Trophoblast cell (in vitro differentiated cells and primary cell): ENCODE measurements around the gene HEPHL1. TPM values are rescaled to one million over a fixed set of nuclear protein-coding genes. Genes with fewer than 3 reads are reported as not detected.
A peak's percentile ranks its signal among the peaks of the same experiment; 100 is the strongest.
"Not testable (repeated sequence)": the region's sequence is repeated elsewhere in the genome, so short reads cannot be mapped to it uniquely, and the experiment has no call there.

Experiments
- DNase-seq, 2 donors: peaks; one replicate each; pipeline ENCODE4 v3.0.0-alpha.2; 2016
- H2AFZ ChIP-seq: 2 replicates; pipeline ENCODE4 v1.6.1; 2013; ENCODE audit warnings: low read length, moderate library complexity, mild to moderate bottlenecking; ENCODE audit not compliant: insufficient read depth, poor library complexity
- H2AK5ac ChIP-seq: 2 replicates; pipeline ENCODE4 v1.6.1; 2013; ENCODE audit warnings: mild to moderate bottlenecking, low read length
- H2BK120ac ChIP-seq: 2 replicates; pipeline ENCODE4 v1.6.1; 2013; ENCODE audit warnings: low read length, mild to moderate bottlenecking, moderate library complexity; ENCODE audit not compliant: insufficient read depth, poor library complexity
- H2BK12ac ChIP-seq: 2 replicates; pipeline ENCODE4 v1.6.1; 2013; ENCODE audit warnings: mild to moderate bottlenecking, low read length, moderate library complexity
- H2BK5ac ChIP-seq: 2 replicates; pipeline ENCODE4 v1.6.1; 2013; ENCODE audit warnings: low read length, low read depth, moderate library complexity, mild to moderate bottlenecking; ENCODE audit not compliant: poor library complexity
- H3K14ac ChIP-seq: 2 replicates; pipeline ENCODE4 v1.6.1; 2013; ENCODE audit warnings: mild to moderate bottlenecking, low read length
- H3K18ac ChIP-seq: 2 replicates; pipeline ENCODE4 v1.6.1; 2013; ENCODE audit warnings: mild to moderate bottlenecking, low read length
- H3K23ac ChIP-seq: 2 replicates; pipeline ENCODE4 v1.6.1; 2013; ENCODE audit warnings: low read length
- H3K27ac ChIP-seq: 2 replicates; pipeline ENCODE4 v1.5.1; 2013; ENCODE audit warnings: low read depth, mild to moderate bottlenecking, inconsistent platforms, low read length, moderate library complexity
- H3K27me3 ChIP-seq: 2 replicates; pipeline ENCODE4 v1.6.1; 2013; ENCODE audit warnings: inconsistent platforms, mild to moderate bottlenecking, low read length, moderate library complexity; ENCODE audit not compliant: insufficient read depth
- H3K36me3 ChIP-seq, 2 experiments: 1 replicate in 1 of 2; 2 replicates in 1 of 2; pipeline ENCODE4 v1.6.1; 2013; ENCODE audit warnings: low read length in 2 of 2, mild to moderate bottlenecking in 2 of 2, moderate library complexity in 1 of 2; ENCODE audit not compliant: insufficient read depth in 2 of 2, control insufficient read depth in 1 of 2
- H3K4ac ChIP-seq: 2 replicates; pipeline ENCODE4 v1.6.1; 2013; ENCODE audit warnings: low read depth, mild to moderate bottlenecking, low read length, moderate library complexity
- H3K4me1 ChIP-seq, 2 experiments: 1 replicate in 1 of 2; 2 replicates in 1 of 2; pipeline ENCODE4 v1.6.1; 2013; ENCODE audit warnings: low read length in 2 of 2, mild to moderate bottlenecking in 2 of 2, moderate library complexity in 1 of 2; ENCODE audit not compliant: insufficient read depth in 2 of 2, control insufficient read depth in 1 of 2
- H3K4me2 ChIP-seq: 2 replicates; pipeline ENCODE4 v1.6.1; 2013; ENCODE audit warnings: inconsistent platforms, mild to moderate bottlenecking, low read length, moderate library complexity
- H3K4me3 ChIP-seq: 2 replicates; pipeline ENCODE4 v1.5.1; 2013; ENCODE audit warnings: mild to moderate bottlenecking, low read depth, low read length, inconsistent platforms
- H3K79me1 ChIP-seq: one replicate; pipeline ENCODE4 v1.6.1; 2013; ENCODE audit warnings: low read length
- H3K79me2 ChIP-seq: 2 replicates; pipeline ENCODE4 v1.6.1; 2013; ENCODE audit warnings: low read length, mild to moderate bottlenecking; ENCODE audit not compliant: control insufficient read depth, insufficient read depth, poor library complexity
- H3K9ac ChIP-seq: 2 replicates; pipeline ENCODE4 v1.6.1; 2013; ENCODE audit warnings: mild to moderate bottlenecking, low read length
- H3K9me3 ChIP-seq: 2 replicates; pipeline ENCODE4 v1.6.1; 2013; ENCODE audit warnings: low read depth, mild to moderate bottlenecking, control low read depth, inconsistent platforms, low read length; ENCODE audit not compliant: insufficient read depth
- H4K12ac ChIP-seq: 2 replicates; pipeline ENCODE4 v1.6.1; 2013; ENCODE audit warnings: low read depth, mild to moderate bottlenecking, low read length, moderate library complexity
- H4K8ac ChIP-seq: 2 replicates; pipeline ENCODE4 v1.6.1; 2013; ENCODE audit warnings: low read depth, mild to moderate bottlenecking, low read length, moderate library complexity
- H4K91ac ChIP-seq: one replicate; pipeline ENCODE4 v1.6.1; 2013; ENCODE audit warnings: low read depth, mild to moderate bottlenecking, low read length, moderate library complexity
- WGBS: extraction: QIAGEN DNeasy Blood & Tissue Kit; methylation state at CpG from one replicate; pipeline ENCODE4 v1.1.7; 2013; ENCODE audit warnings: missing lambda C conversion rate; ENCODE audit not compliant: insufficient read length, insufficient coverage; ENCODE audit errors: extremely low coverage; 5-methylcytosine and 5-hydroxymethylcytosine counted together
- polyA plus RNA-seq: library from polyadenylated mRNA; stranded (reverse); fragments of 200-250 nt; gene quantifications from 2 replicates; pipeline ENCODE4 v1.2.3, GENCODE V29; 2013

Gene HEPHL1, protein sequence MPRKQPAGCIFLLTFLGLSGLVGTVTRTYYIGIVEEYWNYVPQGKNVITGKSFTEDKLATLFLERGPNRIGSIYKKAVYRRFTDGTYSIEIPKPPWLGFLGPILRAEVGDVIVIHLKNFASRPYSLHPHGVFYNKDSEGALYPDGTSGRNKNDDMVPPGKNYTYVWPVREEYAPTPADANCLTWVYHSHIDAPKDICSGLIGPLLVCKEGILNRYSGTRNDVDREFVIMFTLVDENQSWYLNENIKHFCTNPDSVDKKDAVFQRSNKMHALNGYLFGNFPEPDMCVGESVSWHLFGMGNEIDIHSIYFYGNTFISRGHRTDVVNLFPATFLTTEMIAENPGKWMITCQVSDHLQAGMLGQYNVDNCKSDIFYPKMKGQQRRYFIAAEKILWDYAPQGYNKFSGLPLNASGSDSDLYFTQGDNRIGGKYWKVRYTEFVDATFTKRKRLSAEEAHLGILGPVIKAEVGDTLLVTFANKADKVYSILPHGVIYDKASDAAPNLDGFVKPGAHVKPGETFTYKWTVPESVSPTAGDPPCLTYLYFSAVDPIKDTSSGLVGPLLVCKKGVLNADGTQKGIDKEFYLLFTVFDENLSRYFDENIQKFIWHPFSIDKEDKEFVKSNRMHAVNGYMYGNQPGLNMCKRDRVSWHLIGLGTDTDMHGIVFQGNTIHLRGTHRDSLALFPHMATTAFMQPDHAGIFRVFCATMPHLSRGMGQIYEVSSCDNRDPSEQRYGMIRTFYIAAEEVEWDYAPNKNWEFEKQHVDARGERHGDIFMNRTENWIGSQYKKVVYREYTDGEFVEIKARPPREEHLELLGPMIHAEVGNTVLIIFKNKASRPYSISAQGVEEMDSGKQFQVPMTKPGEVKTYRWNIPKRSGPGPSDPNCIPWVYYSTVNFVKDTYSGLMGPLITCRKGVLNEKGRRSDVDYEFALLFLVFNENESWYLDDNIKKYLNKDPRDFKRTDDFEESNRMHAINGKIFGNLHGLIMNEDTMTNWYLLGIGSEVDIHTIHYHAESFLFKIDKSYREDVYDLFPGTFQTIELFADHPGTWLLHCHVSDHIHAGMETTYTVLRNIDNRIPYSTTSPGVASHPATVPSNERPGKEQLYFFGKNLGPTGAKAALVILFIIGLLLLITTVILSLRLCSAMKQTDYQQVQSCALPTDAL
- polyA plus RNA-seq = 0.01 TPM in 2 replicates

GRCh38 chr11:94020777-94021481, at the start of gene HEPHL1:
TSS of gene HEPHL1 (plus strand) at chr11:94021354. CDS start at chr11:94021369, 15 bp downstream.
- DNase-seq = peak; percentile 30 to 78
- H3K23ac ChIP-seq = peak within 1 kb of the TSS; percentile 87
- H3K27ac ChIP-seq = no peak within 1 kb of the TSS
- H3K18ac ChIP-seq = no peak within 1 kb of the TSS
- H3K79me2 ChIP-seq = no peaks in the 10 kb centered on the region
- H3K9me3 ChIP-seq = peaks cover 3% of the 10 kb centered on the region
- H4K12ac ChIP-seq = no peak within 1 kb of the TSS
- H3K4me2 ChIP-seq = no peak within 1 kb of the TSS
- no peak within 1 kb of the TSS for H2BK5ac ChIP-seq
- H2AFZ ChIP-seq = no peak within 1 kb of the TSS
- H3K4me3 ChIP-seq = no peak within 1 kb of the TSS
- H2AK5ac ChIP-seq = no peak within 1 kb of the TSS
- WGBS = 100% methylated on average over 1 of the region's 11 CpGs
- H3K4me1 ChIP-seq = no peaks in the 10 kb centered on the region
- no peak within 1 kb of the TSS for H3K4ac ChIP-seq
- H4K91ac ChIP-seq = no peak within 1 kb of the TSS
- H3K79me1 ChIP-seq = no peaks in the 10 kb centered on the region
- H3K14ac ChIP-seq = no peak within 1 kb of the TSS
- no peaks in the 10 kb centered on the region for H3K27me3 ChIP-seq
- no peak within 1 kb of the TSS for H2BK12ac ChIP-seq
- H3K36me3 ChIP-seq = no peaks in the 10 kb centered on the region
- no peak within 1 kb of the TSS for H3K9ac ChIP-seq
- no peak within 1 kb of the TSS for H4K8ac ChIP-seq
- no peak within 1 kb of the TSS for H2BK120ac ChIP-seq

DNA sequence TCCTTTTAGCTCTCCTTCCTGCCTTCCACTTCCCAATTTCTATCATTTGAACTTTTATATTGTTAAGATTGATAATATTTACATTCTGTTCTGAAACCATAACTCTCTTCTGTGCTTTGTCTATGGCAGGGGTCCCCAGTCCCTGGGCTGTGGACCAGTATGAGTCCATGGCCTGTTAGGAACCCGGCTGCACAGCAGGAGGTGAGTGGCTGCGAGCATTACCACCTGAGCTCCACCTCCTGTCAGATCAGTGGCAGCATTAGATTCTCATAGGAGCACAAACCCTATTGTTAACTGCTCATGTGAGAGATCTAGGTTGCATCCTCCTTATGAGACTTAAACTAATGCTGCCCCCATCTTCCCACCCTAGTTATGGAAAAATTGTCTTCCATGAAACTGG, 48.4 kb upstream of the HEPHL1 start:
- Histone ChIP-seq H3K9ac (no peak overlapping the region), H3K27me3 (no peaks in the 10 kb centered on the region), H4K12ac (no peak overlapping the region), H3K23ac (no peak overlapping the region), H3K79me1 (no peaks in the 10 kb centered on the region), H2AK5ac (no peak overlapping the region), H3K4ac (no peak overlapping the region), H3K36me3 (no peaks in the 10 kb centered on the region), H3K79me2 (no peaks in the 10 kb centered on the region), H3K4me1 (no peaks in the 10 kb centered on the region), H4K8ac (no peak overlapping the region), H3K27ac (no peak overlapping the region), H3K4me2 (no peak overlapping the region), H2BK5ac (no peak overlapping the region), H2BK12ac (no peak overlapping the region), H3K4me3 (no peak overlapping the region), H3K14ac (no peak overlapping the region), H4K91ac (no peak overlapping the region), H3K9me3 (peaks cover 2% of the 10 kb centered on the region), H3K18ac (no peak overlapping the region), H2BK120ac (no peak overlapping the region), H2AFZ (no peak overlapping the region)
- WGBS = no CpG with 5 or more reads among the region's 2 CpGs
- no peak for DNase-seq

GRCh38 chr11:93973322-93974051, 47.7 kb upstream of the HEPHL1 start:
- not testable (repeated sequence) for H3K14ac ChIP-seq, H2AK5ac ChIP-seq, H3K36me3 ChIP-seq, H3K27me3 ChIP-seq, H3K4me1 ChIP-seq, H3K79me2 ChIP-seq, H3K18ac ChIP-seq, H3K27ac ChIP-seq, H3K4me2 ChIP-seq, H2AFZ ChIP-seq, H3K4ac ChIP-seq, H4K91ac ChIP-seq, H3K9ac ChIP-seq, H4K8ac ChIP-seq, H2BK5ac ChIP-seq, H3K4me3 ChIP-seq, H2BK120ac ChIP-seq, H3K23ac ChIP-seq, H3K79me1 ChIP-seq, H3K9me3 ChIP-seq, H4K12ac ChIP-seq, H2BK12ac ChIP-seq
- no CpG with 5 or more reads among the region's 7 CpGs for WGBS
- peak in 1 of 2 donors; percentile 4 for DNase-seq
